Panc1 (cell line): ENCODE results near the gene IFT52. TPM values are rescaled to one million over a fixed set of nuclear protein-coding genes. Genes with fewer than 3 reads are reported as not detected.

Experiments
- ATAC-seq: fragments of 200-7000 bp; cut with Tn5 transposase; 2 replicates; pipeline ENCODE4 v1.9.1; 2020; ENCODE audit warnings: mild to moderate bottlenecking, moderate library complexity
- BruUV-seq: library from RNA; stranded (reverse); fragments of 400-500 nt; replicated peaks from 2 replicates; lab custom pipeline; 2021; lab: Mats Ljungman, UMichigan
- CTCF ChIA-PET: fragments of 300-600 bp; sonication (Branson Sonifier 250); formaldehyde crosslinking; loops from one replicate; lab custom pipeline; 2022; ENCODE audit warnings: antibody characterized with exemption; lab: Charles Lee
- POLR2A ChIA-PET: fragments of 300-600 bp; sonication (Branson Sonifier 250); formaldehyde crosslinking; loops from one replicate; lab custom pipeline; 2022; ENCODE audit warnings: antibody characterized with exemption; lab: Charles Lee
- DNase-seq: peaks from one replicate; pipeline ENCODE4 v3.0.0-alpha.2; 2010; ENCODE audit warnings: low read depth, low spot score
- H3K27ac ChIP-seq: 2 replicates; pipeline ENCODE4 v1.5.1; 2011; ENCODE audit warnings: mild to moderate bottlenecking, low read length, inconsistent platforms
- H3K27me3 ChIP-seq: fragments of 200-500 bp; sonication (Bioruptor generic); 2 replicates; pipeline ENCODE4 v1.6.0; 2014; ENCODE audit warnings: low read length, inconsistent platforms; ENCODE audit not compliant: control insufficient read depth, insufficient read depth
- H3K36me3 ChIP-seq: fragments of 200-500 bp; sonication (Bioruptor generic); 2 replicates; pipeline ENCODE4 v1.5.1; 2014; ENCODE audit warnings: inconsistent platforms, mild to moderate bottlenecking, low read length, moderate library complexity; ENCODE audit not compliant: control insufficient read depth, insufficient read depth
- H3K4me1 ChIP-seq: 2 replicates; pipeline ENCODE4 v1.5.1; 2011; ENCODE audit warnings: inconsistent platforms, mild to moderate bottlenecking, low read length, moderate library complexity; ENCODE audit not compliant: control insufficient read depth, insufficient read depth
- H3K4me3 ChIP-seq, 2 experiments: 2 replicates each; pipeline ENCODE4 v1.5.1; 2011 to 2012; ENCODE audit warnings: low read depth in 2 of 2, low read length in 2 of 2, mild to moderate bottlenecking in 2 of 2, inconsistent platforms in 1 of 2, moderate library complexity in 1 of 2
- H3K9me3 ChIP-seq: fragments of 200-500 bp; sonication (Bioruptor generic); 2 replicates; pipeline ENCODE4 v1.5.1; 2014; ENCODE audit warnings: low read depth, mild to moderate bottlenecking, inconsistent platforms, low read length, moderate library complexity; ENCODE audit not compliant: control insufficient read depth, insufficient read depth
- POLR2AphosphoS5 ChIP-seq: IDR thresholded peaks from 2 replicates; pipeline ENCODE4 v1.6.1; 2012; ENCODE audit warnings: mild to moderate bottlenecking, low read depth, low read length, moderate library complexity
- SIN3A ChIP-seq: IDR thresholded peaks from 2 replicates; pipeline ENCODE4 v1.6.1; 2012; ENCODE audit warnings: low read depth, mild to moderate bottlenecking, low read length, moderate library complexity, borderline replicate concordance; ENCODE audit not compliant: insufficient read depth
- TCF7L2 ChIP-seq: IDR thresholded peaks from 2 replicates; pipeline ENCODE4 v1.6.1; 2011; ENCODE audit warnings: mild to moderate bottlenecking, low read depth, low read length, inconsistent platforms
- in situ Hi-C: cut with HindIII; loops from 2 replicates; pipeline ENCODE4 v1.10.0; 2016; ENCODE audit warnings: low sequenced_read_pairs, low pct_unique_long_range_greater_than_20kb
- intact Hi-C: fragments of 100-400 bp; cut with micrococcal nuclease; formaldehyde crosslinking; loops from one replicate; pipeline ENCODE4 v1.10.0; 2022; ENCODE audit not compliant: unreplicated experiment
- total RNA-seq: library from RNA; stranded (reverse); gene quantifications from one replicate; pipeline ENCODE4 v1.2.1, GENCODE V29; 2021; ENCODE audit not compliant: unreplicated experiment
- TF ChIP-seq, protein P1 (sequence below): fragments of 450-650 bp; IDR thresholded peaks from 2 replicates; pipeline ENCODE4 v1.5.1; 2017; ENCODE audit warnings: mild to moderate bottlenecking
- TF ChIP-seq, protein P2 (sequence below), 2 experiments: IDR thresholded peaks; 2 replicates each; pipeline ENCODE4 v1.6.1; 2011 to 2012; ENCODE audit warnings: low read depth in 2 of 2, control low read depth in 1 of 2, low read length in 1 of 2, mild to moderate bottlenecking in 1 of 2, moderate library complexity in 1 of 2; ENCODE audit not compliant: insufficient read depth in 1 of 2

Gene IFT52
- total RNA-seq, 1 experiment from 2014 or later = 29.2 TPM

DNA sequence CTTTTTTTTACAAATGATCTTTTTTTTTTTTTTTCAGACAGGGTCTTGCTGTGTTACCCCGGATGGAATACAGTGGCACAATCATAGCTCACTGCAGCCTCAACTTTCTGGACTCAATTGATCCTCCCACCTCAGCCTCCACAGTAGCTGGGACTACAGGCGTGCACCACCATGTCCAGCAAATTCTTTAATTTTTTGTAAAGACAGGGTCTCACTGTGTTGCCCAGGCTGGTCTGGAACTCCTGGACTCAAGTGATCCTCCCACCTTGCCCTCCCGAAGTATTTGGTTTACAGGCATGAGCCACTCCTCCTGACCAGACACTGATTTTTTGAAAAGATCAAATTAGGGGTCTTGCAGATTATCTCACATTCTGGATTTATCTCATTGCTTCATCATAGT lies 65.2 kb downstream of the IFT52 start:
- H3K27me3 ChIP-seq = no peaks in the 10 kb centered on the region
- H3K36me3 ChIP-seq = no peaks in the 10 kb centered on the region; the same call in 1 of the 2 replicates
- ATAC-seq (no peak), DNase-seq (no peak)
- in situ Hi-C loops = no loop called here
- no peak for TF ChIP-seq POLR2AphosphoS5
- TF ChIP-seq SIN3A = no peak
- TF ChIP-seq TCF7L2 = no peak
- TF ChIP-seq, protein P1, sequence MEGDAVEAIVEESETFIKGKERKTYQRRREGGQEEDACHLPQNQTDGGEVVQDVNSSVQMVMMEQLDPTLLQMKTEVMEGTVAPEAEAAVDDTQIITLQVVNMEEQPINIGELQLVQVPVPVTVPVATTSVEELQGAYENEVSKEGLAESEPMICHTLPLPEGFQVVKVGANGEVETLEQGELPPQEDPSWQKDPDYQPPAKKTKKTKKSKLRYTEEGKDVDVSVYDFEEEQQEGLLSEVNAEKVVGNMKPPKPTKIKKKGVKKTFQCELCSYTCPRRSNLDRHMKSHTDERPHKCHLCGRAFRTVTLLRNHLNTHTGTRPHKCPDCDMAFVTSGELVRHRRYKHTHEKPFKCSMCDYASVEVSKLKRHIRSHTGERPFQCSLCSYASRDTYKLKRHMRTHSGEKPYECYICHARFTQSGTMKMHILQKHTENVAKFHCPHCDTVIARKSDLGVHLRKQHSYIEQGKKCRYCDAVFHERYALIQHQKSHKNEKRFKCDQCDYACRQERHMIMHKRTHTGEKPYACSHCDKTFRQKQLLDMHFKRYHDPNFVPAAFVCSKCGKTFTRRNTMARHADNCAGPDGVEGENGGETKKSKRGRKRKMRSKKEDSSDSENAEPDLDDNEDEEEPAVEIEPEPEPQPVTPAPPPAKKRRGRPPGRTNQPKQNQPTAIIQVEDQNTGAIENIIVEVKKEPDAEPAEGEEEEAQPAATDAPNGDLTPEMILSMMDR = no peak
- TF ChIP-seq, protein P2, sequence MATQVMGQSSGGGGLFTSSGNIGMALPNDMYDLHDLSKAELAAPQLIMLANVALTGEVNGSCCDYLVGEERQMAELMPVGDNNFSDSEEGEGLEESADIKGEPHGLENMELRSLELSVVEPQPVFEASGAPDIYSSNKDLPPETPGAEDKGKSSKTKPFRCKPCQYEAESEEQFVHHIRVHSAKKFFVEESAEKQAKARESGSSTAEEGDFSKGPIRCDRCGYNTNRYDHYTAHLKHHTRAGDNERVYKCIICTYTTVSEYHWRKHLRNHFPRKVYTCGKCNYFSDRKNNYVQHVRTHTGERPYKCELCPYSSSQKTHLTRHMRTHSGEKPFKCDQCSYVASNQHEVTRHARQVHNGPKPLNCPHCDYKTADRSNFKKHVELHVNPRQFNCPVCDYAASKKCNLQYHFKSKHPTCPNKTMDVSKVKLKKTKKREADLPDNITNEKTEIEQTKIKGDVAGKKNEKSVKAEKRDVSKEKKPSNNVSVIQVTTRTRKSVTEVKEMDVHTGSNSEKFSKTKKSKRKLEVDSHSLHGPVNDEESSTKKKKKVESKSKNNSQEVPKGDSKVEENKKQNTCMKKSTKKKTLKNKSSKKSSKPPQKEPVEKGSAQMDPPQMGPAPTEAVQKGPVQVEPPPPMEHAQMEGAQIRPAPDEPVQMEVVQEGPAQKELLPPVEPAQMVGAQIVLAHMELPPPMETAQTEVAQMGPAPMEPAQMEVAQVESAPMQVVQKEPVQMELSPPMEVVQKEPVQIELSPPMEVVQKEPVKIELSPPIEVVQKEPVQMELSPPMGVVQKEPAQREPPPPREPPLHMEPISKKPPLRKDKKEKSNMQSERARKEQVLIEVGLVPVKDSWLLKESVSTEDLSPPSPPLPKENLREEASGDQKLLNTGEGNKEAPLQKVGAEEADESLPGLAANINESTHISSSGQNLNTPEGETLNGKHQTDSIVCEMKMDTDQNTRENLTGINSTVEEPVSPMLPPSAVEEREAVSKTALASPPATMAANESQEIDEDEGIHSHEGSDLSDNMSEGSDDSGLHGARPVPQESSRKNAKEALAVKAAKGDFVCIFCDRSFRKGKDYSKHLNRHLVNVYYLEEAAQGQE (IDR thresholded peaks at IDR 0.05; ENCODE audit: insufficient read depth in 1 of 2, low read depth in 2 of 2, low read length in 1 of 2) = no peak
- H3K27ac ChIP-seq = no peak overlapping the region
- H3K4me1 ChIP-seq = 0 out of 2 replicates have a peak, but pooled peaks cover 5% of the 10 kb centered on the region
- BruUV-seq = no TSS peak
- H3K4me3 ChIP-seq = no peak overlapping the region
- H3K9me3 ChIP-seq = no peaks in the 10 kb centered on the region
- intact Hi-C loops = no loop called here
- ChIA-PET CTCF (interaction anchor here (0.6 kb wide), 1 partner anchor 9 kb away, joined by 5 read pairs; no protein-coding TSS in a partner anchor), POLR2A (no interaction called here)

DNA sequence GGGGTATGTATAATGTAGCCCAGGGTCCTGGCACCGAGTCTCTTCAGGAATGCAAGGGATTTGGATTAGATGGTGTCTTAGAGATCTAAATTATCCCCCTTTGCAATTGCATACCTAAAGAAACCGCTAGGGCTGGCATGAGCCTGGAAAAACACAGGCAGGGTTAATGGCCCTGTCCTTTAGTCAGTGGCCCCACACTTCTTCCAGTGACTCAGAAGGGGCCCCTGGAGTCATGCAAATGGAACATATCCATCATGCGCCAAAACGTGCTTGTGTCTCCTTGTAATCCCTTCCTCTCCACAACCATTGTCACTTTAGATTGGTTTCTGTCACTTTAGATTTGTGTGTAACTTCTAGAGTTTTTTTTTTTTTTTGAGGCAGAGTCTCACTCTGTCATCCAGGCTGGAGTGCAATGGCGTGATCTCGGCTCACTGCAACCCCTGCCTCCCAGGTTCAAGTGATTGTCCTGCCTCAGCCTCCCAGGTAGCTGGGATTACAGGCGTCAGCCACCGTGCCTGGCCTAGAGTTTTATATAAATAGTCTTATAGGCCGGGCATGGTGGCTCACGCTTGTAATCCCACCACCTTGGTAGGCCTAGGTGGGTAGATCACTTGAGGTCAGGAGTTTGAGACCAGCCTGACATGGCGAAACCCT lies 67.5 kb downstream of the IFT52 start:
- no peaks in the 10 kb centered on the region for H3K9me3 ChIP-seq
- ATAC-seq (peak; percentile 62), DNase-seq (no peak)
- H3K36me3 ChIP-seq = no peaks in the 10 kb centered on the region; the same call in 1 of the 2 replicates
- in situ Hi-C loops (no loop called here), intact Hi-C loops (no loop called here)
- TF ChIP-seq SIN3A (no peak), TCF7L2 (no peak), POLR2AphosphoS5 (no peak)
- TF ChIP-seq, protein P1 = no peak
- TF ChIP-seq, protein P2 (IDR thresholded peaks at IDR 0.05; ENCODE audit: insufficient read depth in 1 of 2, low read depth in 2 of 2, low read length in 1 of 2) = no peak
- ChIA-PET CTCF (no interaction called here), POLR2A (interaction anchor here (0.7 kb wide), 1 partner anchor 96 kb away, joined by 6 read pairs; no protein-coding TSS in a partner anchor)
- H3K4me1 ChIP-seq = 0 out of 2 replicates have a peak, but pooled peaks cover 5% of the 10 kb centered on the region
- peak overlapping the region; percentile 73 for H3K27ac ChIP-seq
- peak overlapping the region; percentile 85 to 93 for H3K4me3 ChIP-seq
- H3K27me3 ChIP-seq = no peaks in the 10 kb centered on the region
- BruUV-seq = no TSS peak
